Muscle layer of duodenum (tissue), 2 donors: Measurements from ENCODE around the gene SNX11.

ENCODE experiments used
- H3K27ac ChIP-seq: one replicate; pipeline ENCODE4 v1.7.0; 2013; ENCODE audit warnings: mild to moderate bottlenecking, low read length
- H3K27me3 ChIP-seq: one replicate; pipeline ENCODE4 v1.7.0; 2013; ENCODE audit warnings: low read depth, mild to moderate bottlenecking, control low read depth, low read length
- H3K36me3 ChIP-seq, 2 donors: one replicate each; pipeline ENCODE4 v1.7.0; 2013; ENCODE audit warnings: low read length in 2 of 2, control low read depth in 1 of 2, mild to moderate bottlenecking in 1 of 2; ENCODE audit not compliant: insufficient read depth in 2 of 2, control insufficient read depth in 1 of 2
- H3K4me1 ChIP-seq, 2 donors: one replicate each; pipeline ENCODE4 v1.7.0; 2013; ENCODE audit warnings: low read length in 2 of 2, mild to moderate bottlenecking in 2 of 2, control low read depth in 1 of 2, moderate library complexity in 1 of 2; ENCODE audit not compliant: insufficient read depth in 2 of 2, control insufficient read depth in 1 of 2
- H3K4me3 ChIP-seq, 2 donors: one replicate each; pipeline ENCODE4 v1.7.0; 2013; ENCODE audit warnings: low read length in 2 of 2, low read depth in 1 of 2, mild to moderate bottlenecking in 1 of 2
- H3K9me3 ChIP-seq, 2 donors: one replicate each; pipeline ENCODE4 v1.7.0; 2013; ENCODE audit warnings: low read length in 2 of 2, control low read depth in 1 of 2, mild to moderate bottlenecking in 1 of 2; ENCODE audit not compliant: control insufficient read depth in 1 of 2
- donor health status: healthy.

SNX11 gene

GRCh38 chr17:48100591-48101011, 7.0 kb upstream of the SNX11 start:
- Histone ChIP-seq H3K27me3 (no peaks in the 10 kb centered on the region), H3K36me3 (no peaks in the 10 kb centered on the region), H3K27ac (peak overlapping the region; percentile 83), H3K9me3 (peaks cover 0 to 3% of the 10 kb centered on the region in 2 donors), H3K4me1 (peaks cover 4% of the 10 kb centered on the region in 2 donors), H3K4me3 (peak overlapping the region; percentile 69 to 94)

GRCh38 chr17:48101012-48101720, 6.4 kb upstream of the SNX11 start, which contains the start of gene CBX1:
TSS of gene CBX1 (minus strand) at chr17:48101478. CDS start at chr17:48077004, 24,474 bp downstream.
- Histone ChIP-seq H3K9me3 (peaks cover 0 to 3% of the 10 kb centered on the region in 2 donors), H3K4me3 (peak within 1 kb of the TSS; percentile 69 to 94), H3K4me1 (peaks cover 4% of the 10 kb centered on the region in 2 donors), H3K27me3 (no peaks in the 10 kb centered on the region), H3K27ac (peak within 1 kb of the TSS; percentile 83), H3K36me3 (no peaks in the 10 kb centered on the region)

GRCh38 chr17:48102043-48102750, 5.4 kb upstream of the SNX11 start:
- H3K9me3 ChIP-seq = peaks cover 0 to 3% of the 10 kb centered on the region in 2 donors
- no peaks in the 10 kb centered on the region for H3K36me3 ChIP-seq
- peak overlapping the region in 1 of 2 donors; percentile 94 for H3K4me3 ChIP-seq
- peaks cover 4 to 9% of the 10 kb centered on the region in 2 donors for H3K4me1 ChIP-seq
- H3K27ac ChIP-seq = no peak overlapping the region
- H3K27me3 ChIP-seq = no peaks in the 10 kb centered on the region

GRCh38 chr17:48102798-48103715, 4.5 kb upstream of the SNX11 start:
- peaks cover 4 to 9% of the 10 kb centered on the region in 2 donors for H3K4me1 ChIP-seq
- no peaks in the 10 kb centered on the region for H3K27me3 ChIP-seq
- H3K27ac ChIP-seq = no peak overlapping the region
- no peaks in the 10 kb centered on the region for H3K36me3 ChIP-seq
- H3K9me3 ChIP-seq = peaks cover 0 to 3% of the 10 kb centered on the region in 2 donors
- H3K4me3 ChIP-seq = no peak overlapping the region

- Histone ChIP-seq H3K9me3 (peaks cover 0 to 3% of the 10 kb centered on the region in 2 donors), H3K4me1 (peaks cover 4 to 22% of the 10 kb centered on the region in 2 donors), H3K27ac (no peak overlapping the region), H3K27me3 (no peaks in the 10 kb centered on the region), H3K4me3 (no peak overlapping the region), H3K36me3 (no peaks in the 10 kb centered on the region)
These were observed 3.1 kb upstream of the SNX11 start for GRCh38 chr17:48104440-48104839.

GRCh38 chr17:48106802-48107136, 797 bp upstream of the SNX11 start:
- Histone ChIP-seq H3K27me3 (no peaks in the 10 kb centered on the region), H3K9me3 (peaks cover 0 to 3% of the 10 kb centered on the region in 2 donors), H3K4me3 (peak overlapping the region; percentile 81 to 94), H3K27ac (peak overlapping the region; percentile 92), H3K36me3 (no peaks in the 10 kb centered on the region), H3K4me1 (peaks cover 0 to 23% of the 10 kb centered on the region in 2 donors)

- peaks cover 0 to 23% of the 10 kb centered on the region in 2 donors for H3K4me1 ChIP-seq
- no peak overlapping the region for H3K4me3 ChIP-seq
- no peaks in the 10 kb centered on the region for H3K27me3 ChIP-seq
- H3K9me3 ChIP-seq = no peaks in the 10 kb centered on the region
- no peak overlapping the region for H3K27ac ChIP-seq
- H3K36me3 ChIP-seq = peaks cover 0 to 17% of the 10 kb centered on the region in 2 donors
These were observed 3.2 kb downstream of the SNX11 start for GRCh38 chr17:48110761-48111160.

- Histone ChIP-seq H3K36me3 (peaks cover 0 to 26% of the 10 kb centered on the region in 2 donors), H3K27me3 (no peaks in the 10 kb centered on the region), H3K4me1 (peaks cover 0 to 19% of the 10 kb centered on the region in 2 donors), H3K27ac (no peak overlapping the region), H3K4me3 (no peak overlapping the region), H3K9me3 (no peaks in the 10 kb centered on the region)
These were observed 4.3 kb downstream of the SNX11 start for GRCh38 chr17:48111937-48112241.

GRCh38 chr17:48113201-48113676, 5.7 kb downstream of the SNX11 start:
- Histone ChIP-seq H3K36me3 (peaks cover 5 to 34% of the 10 kb centered on the region in 2 donors), H3K4me1 (peaks cover 0 to 17% of the 10 kb centered on the region in 2 donors), H3K27me3 (no peaks in the 10 kb centered on the region), H3K4me3 (no peak overlapping the region), H3K9me3 (no peaks in the 10 kb centered on the region), H3K27ac (no peak overlapping the region)

- H3K4me1 ChIP-seq = no peaks in the 10 kb centered on the region
- H3K27ac ChIP-seq = no peak overlapping the region
- no peaks in the 10 kb centered on the region for H3K27me3 ChIP-seq
- no peaks in the 10 kb centered on the region for H3K9me3 ChIP-seq
- H3K4me3 ChIP-seq = no peak overlapping the region
- H3K36me3 ChIP-seq = peaks cover 54 to 61% of the 10 kb centered on the region in 2 donors
These were observed 14.5 kb downstream of the SNX11 start for GRCh38 chr17:48121923-48122664.
